C4-2B (cell line): ENCODE measurements around the gene EIF4B.
"Not testable (repeated sequence)": the region's sequence is repeated elsewhere in the genome, so short reads cannot be mapped to it uniquely, and the experiment has no call there.

Source experiments
- CTCF ChIP-seq: fragments of 450-650 bp; conservative IDR thresholded peaks from 2 replicates; pipeline ENCODE4 v1.5.1; 2017; ENCODE audit warnings: mild to moderate bottlenecking
- ZFX ChIP-seq: fragments of 450-650 bp; IDR thresholded peaks from 2 replicates; pipeline ENCODE4 v1.6.1; 2017

GRCh38 chr12:53008760-53009159 lies 2.5 kb downstream of the EIF4B start:
- TF ChIP-seq CTCF, ZFX: not testable (repeated sequence)
